ENCODE data around the gene KIF4A.

GRCh38 chrX:70301716-70302115 lies 11.8 kb downstream of the KIF4A start:
- TF ChIP-seq HDAC6 (IDR thresholded peaks at IDR 0.05; ENCODE audit: low read depth, low read length) (no peak), SNRNP70 (IDR thresholded peaks at IDR 0.05; ENCODE audit: low read depth, low read length) (no peak), POLR2A (IDR thresholded peaks at IDR 0.05; ENCODE audit: insufficient read depth in 1 of 2, low read depth in 2 of 2, low read length in 2 of 2) (no peak), SMC3 (IDR thresholded peaks at IDR 0.05; ENCODE audit: low read length) (no peak), ZNF513 (CRISPR knock-in tag; conservative IDR thresholded peaks at IDR 0.05) (no peak), SOX5 (CRISPR knock-in tag; IDR thresholded peaks at IDR 0.05; ENCODE audit: borderline replicate concordance) (no peak), ZNF335 (CRISPR knock-in tag; IDR thresholded peaks at IDR 0.05) (no peak), ZNF501 (CRISPR knock-in tag; IDR thresholded peaks at IDR 0.05) (no peak), RORA (CRISPR knock-in tag; IDR thresholded peaks at IDR 0.05) (no peak), POLR2AphosphoS5 (IDR thresholded peaks at IDR 0.05; ENCODE audit: low read depth, low read length) (no peak), ZNF263 (CRISPR knock-in tag; IDR thresholded peaks at IDR 0.05) (no peak)
- TF ChIP-seq, protein P1, sequence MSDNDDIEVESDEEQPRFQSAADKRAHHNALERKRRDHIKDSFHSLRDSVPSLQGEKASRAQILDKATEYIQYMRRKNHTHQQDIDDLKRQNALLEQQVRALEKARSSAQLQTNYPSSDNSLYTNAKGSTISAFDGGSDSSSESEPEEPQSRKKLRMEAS (IDR thresholded peaks at IDR 0.05): no peak
- TF ChIP-seq, protein P2, sequence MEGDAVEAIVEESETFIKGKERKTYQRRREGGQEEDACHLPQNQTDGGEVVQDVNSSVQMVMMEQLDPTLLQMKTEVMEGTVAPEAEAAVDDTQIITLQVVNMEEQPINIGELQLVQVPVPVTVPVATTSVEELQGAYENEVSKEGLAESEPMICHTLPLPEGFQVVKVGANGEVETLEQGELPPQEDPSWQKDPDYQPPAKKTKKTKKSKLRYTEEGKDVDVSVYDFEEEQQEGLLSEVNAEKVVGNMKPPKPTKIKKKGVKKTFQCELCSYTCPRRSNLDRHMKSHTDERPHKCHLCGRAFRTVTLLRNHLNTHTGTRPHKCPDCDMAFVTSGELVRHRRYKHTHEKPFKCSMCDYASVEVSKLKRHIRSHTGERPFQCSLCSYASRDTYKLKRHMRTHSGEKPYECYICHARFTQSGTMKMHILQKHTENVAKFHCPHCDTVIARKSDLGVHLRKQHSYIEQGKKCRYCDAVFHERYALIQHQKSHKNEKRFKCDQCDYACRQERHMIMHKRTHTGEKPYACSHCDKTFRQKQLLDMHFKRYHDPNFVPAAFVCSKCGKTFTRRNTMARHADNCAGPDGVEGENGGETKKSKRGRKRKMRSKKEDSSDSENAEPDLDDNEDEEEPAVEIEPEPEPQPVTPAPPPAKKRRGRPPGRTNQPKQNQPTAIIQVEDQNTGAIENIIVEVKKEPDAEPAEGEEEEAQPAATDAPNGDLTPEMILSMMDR (CRISPR knock-in tag; IDR thresholded peaks at IDR 0.05): no peak
- TF ChIP-seq, protein P3, sequence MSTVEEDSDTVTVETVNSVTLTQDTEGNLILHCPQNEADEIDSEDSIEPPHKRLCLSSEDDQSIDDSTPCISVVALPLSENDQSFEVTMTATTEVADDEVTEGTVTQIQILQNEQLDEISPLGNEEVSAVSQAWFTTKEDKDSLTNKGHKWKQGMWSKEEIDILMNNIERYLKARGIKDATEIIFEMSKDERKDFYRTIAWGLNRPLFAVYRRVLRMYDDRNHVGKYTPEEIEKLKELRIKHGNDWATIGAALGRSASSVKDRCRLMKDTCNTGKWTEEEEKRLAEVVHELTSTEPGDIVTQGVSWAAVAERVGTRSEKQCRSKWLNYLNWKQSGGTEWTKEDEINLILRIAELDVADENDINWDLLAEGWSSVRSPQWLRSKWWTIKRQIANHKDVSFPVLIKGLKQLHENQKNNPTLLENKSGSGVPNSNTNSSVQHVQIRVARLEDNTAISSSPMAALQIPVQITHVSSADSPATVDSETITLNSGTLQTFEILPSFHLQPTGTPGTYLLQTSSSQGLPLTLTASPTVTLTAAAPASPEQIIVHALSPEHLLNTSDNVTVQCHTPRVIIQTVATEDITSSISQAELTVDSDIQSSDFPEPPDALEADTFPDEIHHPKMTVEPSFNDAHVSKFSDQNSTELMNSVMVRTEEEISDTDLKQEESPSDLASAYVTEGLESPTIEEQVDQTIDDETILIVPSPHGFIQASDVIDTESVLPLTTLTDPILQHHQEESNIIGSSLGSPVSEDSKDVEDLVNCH (CRISPR knock-in tag; IDR thresholded peaks at IDR 0.05): no peak

All from HepG2 (cell line).